ENCODE measurements around the gene AUNIP.

AUNIP gene, protein sequence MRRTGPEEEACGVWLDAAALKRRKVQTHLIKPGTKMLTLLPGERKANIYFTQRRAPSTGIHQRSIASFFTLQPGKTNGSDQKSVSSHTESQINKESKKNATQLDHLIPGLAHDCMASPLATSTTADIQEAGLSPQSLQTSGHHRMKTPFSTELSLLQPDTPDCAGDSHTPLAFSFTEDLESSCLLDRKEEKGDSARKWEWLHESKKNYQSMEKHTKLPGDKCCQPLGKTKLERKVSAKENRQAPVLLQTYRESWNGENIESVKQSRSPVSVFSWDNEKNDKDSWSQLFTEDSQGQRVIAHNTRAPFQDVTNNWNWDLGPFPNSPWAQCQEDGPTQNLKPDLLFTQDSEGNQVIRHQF

DNA sequence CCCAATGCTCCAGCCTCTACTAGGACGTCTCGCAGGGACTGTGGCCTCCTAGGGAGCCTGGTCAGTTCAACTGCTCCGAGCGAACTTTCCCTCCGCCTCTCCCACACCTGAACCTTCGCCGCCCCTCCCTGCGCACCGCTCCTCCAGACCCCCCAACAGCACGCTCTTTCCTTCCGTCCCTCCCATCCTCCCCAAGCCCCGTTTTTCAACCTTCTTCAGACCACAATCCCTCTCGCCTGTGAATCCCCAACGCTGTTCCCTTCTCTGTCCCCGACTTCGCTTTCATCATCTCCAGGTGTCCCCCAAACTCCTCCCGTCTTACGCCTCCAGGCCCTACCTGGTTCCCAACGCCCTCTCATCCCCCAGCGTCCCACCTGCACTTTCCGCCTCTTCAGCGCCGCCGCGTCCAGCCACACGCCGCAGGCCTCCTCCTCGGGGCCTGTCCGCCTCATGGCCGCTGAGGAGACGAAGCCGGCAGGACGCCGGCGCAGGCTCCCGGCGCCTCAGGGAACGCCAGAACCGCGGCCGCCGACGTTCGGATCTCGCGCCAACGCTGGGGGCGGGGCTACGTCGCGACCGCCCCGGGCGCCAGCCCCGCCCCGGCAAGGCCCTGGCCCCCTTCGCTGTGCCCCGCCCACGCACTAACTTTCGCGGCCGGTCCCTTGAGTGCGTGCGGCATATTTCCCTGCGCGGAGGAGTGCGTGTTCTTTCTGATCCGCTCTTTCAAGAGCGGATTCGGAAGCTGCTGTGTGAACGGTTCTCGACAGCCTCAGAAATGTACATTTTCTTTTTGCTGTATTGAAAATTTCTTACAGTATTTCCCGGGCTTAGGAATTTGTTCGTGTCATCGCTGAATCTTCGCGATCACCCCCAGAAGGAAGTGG lies at the start of gene AUNIP:
TSS of gene AUNIP (minus strand) at position 552 of the 884 bp plus-strand sequence. CDS start at position 452, 100 bp downstream.
- DNase-seq (ENCODE audit: low read depth): peak; percentile 71

- DNase-seq (ENCODE audit: low read depth): no peak
These were observed 49.8 kb upstream of the AUNIP start for GRCh38 chr1:25909040-25909439.

DNA sequence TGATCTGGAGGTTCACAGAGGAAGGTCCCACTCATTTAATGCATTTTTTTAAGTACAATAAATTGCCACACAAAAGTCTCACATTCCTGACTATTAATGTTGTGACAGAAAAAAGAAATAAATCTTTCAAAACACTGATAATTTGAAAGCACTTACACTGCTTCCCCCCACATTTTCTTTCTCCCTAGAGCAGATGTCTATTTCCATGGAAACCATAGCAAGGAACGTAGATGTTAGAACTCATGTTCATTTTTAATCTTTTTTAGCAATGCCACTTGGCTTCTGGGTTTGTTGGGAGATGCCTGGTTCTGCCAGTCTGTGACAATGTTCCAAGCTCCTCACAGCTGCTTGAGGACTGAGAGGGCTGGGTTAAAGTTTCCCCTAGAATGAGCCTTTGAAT lies 48.9 kb upstream of the AUNIP start:
- DNase-seq (ENCODE audit: low read depth): no peak

- DNase-seq (ENCODE audit: low read depth): no peak
These were observed 48.3 kb upstream of the AUNIP start for GRCh38 chr1:25907601-25908000.

GRCh38 chr1:25906644-25907300 lies 47.5 kb upstream of the AUNIP start:
- no peak for DNase-seq (ENCODE audit: low read depth)

DNA sequence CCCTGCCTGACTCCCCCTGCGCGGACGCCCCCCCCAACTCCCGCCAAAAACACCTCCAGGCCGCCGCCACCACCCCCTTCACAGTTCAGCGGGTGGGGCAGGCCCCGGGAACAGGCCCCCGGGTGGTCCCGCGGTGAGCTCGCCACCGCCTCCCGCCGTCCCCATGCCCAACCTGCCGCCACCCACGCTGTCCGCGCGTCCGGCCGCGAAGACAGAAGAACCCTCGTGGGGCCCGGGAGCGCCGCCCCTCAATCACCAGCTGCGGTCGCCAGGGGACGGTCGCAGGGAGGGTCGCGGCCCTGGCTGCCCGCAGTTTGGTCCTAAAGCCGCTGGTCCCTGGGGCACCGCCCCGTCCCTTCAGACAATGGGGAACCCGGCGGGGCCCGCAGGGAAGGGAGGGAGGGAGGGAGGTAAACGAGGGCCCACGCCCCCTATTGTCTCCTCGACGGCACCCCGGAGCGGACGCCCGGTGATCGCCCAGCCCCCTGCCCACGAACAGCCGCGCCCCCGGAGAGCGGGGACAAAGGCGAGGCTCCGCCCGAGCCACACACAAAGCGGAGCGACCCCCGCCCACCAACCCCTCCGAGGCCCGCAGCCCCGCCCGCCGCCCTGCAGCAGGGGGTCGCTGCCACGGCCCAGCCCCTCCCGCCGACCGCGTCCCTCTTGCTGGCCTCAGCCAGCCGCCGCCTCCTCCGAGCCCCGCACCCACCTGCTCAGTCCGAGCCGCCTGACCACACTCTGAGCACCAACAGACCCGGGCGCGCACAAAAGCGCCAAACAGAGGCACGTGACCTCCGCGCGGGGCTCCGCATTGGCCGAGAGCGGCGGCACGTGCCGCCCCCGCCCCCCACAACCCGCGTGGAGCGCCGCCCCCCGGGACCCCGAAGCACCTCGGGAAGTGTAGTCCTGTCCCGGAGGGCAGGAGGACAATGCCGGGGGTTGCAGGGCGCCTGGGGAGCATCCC lies 46.7 kb upstream of the AUNIP start, which contains the start of gene STMN1:
TSS of gene STMN1 (minus strand) at position 740 of the 964 bp plus-strand sequence. CDS start 1,743 bp downstream, outside the sequence.
- peak; percentile 73 for DNase-seq (ENCODE audit: low read depth)

DNA sequence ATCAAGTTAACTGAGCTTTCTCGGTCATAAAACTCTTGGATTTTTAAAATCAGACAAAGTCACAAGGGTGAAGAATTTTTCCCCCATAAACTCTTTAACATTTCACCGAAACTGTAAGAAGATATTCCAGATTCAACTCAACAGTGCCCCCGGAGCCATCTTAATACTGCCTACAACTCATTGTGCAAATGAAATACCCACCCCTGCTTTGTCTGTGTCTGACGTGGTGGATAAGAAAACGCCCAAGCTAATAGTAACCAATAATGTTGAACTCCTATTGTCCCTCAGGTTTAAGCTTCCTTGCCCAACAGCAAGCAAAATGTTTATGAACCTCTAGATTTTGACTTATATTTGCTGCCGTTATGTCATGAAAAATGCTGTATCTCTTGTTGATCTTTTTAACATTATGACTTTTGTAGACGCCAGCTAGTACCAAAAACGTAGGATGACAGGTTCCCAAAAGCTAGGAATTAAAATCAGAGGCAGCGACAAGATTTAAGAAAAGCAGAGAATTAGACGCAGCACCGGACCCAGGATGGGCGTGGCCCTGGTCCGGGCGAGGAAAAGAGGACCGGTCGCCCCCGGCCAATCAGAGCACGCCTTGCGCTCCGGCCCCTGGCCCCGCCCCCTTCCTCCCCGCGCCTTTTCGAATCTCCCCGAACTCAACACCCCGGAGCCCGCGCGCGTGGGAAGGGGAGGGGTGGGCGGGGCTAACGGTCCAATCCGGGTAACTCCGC lies 45.9 kb upstream of the AUNIP start:
- peak; percentile 76 for DNase-seq (ENCODE audit: low read depth)

- DNase-seq (ENCODE audit: low read depth): no peak
These were observed 44.7 kb upstream of the AUNIP start for GRCh38 chr1:25903986-25904385.

DNA sequence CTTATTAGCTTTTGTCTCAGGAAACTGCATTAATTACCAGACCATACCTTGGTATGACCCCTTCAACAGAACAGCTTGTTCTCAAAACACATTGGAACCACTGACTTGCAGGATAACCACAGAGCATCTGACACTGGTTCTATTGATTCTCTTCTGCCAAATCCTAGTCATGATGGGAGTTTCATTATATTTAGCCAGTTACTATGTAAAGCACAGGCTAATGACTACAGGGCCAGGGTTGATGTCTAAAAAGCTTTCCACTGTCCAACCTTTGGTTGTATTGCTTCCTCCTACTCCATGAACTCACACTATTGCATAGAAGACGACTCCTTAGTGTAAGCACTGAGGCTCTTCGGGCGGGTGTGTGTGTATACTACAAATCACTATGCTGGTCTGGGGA lies 43.2 kb upstream of the AUNIP start:
- no peak for DNase-seq (ENCODE audit: low read depth)

DNA sequence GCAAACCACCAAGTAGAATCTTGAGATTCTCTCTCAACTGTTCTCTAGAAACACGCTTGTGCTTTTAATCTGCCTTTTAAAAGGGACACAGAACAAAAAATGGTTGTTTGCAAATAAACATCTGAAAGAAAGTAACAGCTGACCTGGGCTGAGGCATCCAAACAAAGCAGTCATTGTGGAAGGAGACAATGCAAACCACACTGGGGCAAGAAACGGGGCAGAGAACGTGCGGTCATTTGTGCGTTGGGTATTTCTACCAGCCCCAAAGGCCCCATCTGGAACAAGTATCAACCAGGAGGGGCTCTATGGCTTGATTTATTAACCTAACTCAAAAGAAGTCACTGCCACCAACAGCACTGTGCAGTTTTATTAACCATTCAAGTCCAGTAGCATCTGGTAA lies 41.0 kb upstream of the AUNIP start:
- DNase-seq (ENCODE audit: low read depth): no peak

- DNase-seq (ENCODE audit: low read depth): no peak
These were observed 40.5 kb upstream of the AUNIP start for GRCh38 chr1:25899792-25900191.

DNA sequence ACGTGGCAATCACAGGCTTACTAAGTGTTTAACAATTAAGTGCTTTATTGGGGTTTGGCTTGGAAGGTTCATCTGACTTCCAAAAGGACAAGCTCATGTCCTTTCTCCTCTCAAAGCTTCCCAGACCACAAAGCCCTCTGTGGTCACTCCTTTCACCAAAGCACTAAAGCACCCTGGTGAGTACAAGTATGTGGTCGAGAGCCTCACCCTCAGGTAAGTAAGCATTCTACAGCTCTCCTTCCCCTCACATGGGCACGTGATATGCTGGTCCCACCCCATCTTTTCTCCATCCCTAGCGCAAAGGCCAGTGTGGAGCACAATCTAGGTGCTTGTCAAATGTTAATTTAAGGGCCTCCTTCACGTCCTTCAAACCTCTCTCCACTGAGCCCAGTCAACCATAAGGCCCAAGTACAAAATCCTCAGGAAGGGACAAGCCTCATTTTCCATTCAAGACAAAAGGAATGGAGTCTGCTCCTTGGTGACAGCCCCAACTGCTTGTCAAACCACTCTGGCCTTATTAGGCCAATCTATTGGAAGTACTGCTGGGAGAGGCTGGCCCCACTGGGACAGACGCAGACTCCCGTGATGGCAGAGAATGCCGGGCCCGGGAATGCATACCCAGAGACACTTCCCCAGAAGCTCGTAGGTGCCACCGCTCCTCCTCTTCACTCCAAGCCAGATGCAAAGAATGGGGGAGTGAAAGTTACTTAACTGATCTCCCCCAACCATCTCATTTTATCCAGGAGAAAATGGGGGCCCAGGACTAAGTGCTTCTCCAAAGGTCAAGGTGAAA lies 39.2 kb upstream of the AUNIP start:
- DNase-seq (ENCODE audit: low read depth): no peak

- DNase-seq (ENCODE audit: low read depth): no peak
These were observed 38.5 kb upstream of the AUNIP start for GRCh38 chr1:25897754-25898153.

DNA sequence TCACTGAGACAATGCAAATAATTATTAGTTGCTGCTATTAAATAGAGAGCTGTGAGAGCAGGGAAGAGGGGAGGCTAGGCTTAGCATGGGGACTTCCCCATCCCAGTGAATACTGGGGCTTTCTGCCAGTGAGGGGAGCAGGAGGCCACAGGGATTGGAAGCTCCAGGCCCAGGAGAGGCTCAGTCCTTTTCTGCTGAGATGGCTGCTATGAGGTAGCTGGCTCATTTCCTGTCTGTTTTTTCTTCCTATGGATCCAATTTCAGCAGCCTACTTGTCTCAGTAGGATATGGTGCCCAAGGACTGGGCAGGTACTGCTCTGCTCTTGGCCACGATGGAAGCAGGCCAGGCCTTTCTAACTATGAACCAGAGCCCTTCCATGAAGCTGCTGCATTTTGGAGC lies 37.0 kb upstream of the AUNIP start:
- DNase-seq (ENCODE audit: low read depth): no peak

GRCh38 chr1:25895365-25895990 lies 36.2 kb upstream of the AUNIP start:
- DNase-seq (ENCODE audit: low read depth): peak; percentile 83

DNA sequence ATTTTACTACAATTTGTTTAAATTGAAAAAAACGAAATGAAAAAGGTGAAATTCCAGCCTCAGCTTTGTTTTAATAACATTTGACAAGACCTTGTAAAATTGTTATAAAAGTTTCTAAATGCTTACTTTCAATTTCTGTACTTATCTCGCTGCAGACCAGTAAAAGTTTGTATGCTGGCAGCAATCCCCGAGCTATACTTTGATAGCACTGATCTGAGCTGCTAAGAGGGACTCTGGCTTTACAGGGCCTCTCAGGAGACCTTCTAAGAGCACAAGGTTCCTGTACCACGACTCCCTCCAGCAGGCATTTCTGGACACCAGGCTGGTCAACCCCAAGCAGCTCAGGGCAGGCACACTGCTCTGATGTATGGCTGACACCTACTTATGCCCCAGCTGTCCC lies 33.9 kb upstream of the AUNIP start:
- no peak for DNase-seq (ENCODE audit: low read depth)

DNA sequence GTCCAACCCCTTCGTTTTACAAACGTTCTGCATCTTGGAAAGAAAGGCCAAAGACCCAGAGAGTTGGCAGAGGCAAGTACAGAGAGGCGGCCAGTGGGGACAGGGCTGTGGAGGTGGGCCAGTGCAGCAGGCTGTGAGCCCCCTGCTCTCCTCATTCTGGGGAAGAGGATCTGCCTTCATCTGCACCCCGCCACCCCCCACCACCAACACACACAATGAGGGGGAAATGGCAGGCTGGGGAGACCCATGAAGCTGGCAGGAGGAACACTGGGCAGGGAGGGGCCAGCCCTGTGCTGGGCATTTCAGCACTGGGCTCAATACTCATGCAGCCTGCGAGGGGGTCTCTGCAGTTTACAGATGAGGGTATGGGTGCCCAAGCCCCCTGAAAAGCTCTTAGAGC lies 32.3 kb upstream of the AUNIP start:
- DNase-seq (ENCODE audit: low read depth): no peak

- no peak for DNase-seq (ENCODE audit: low read depth)
These were observed 31.2 kb upstream of the AUNIP start for GRCh38 chr1:25890239-25891034.
